Stimulated activated naive CD4-positive, alpha-beta T cell treated with Interleukin-2 at 50 U/mL for 16 hours (primary cell): ENCODE results near the gene SFTPD.
"Not testable (repeated sequence)": the region's sequence is repeated elsewhere in the genome, so short reads cannot be mapped to it uniquely, and the experiment has no call there.

Experiments used
- DNase-seq: peaks from one replicate; lab custom pipeline; 2025; lab: John Stamatoyannopoulos, UW

SFTPD gene

GRCh38 chr10:79948976-79949722 lies at the start of gene SFTPD:
Gene SFTPD, minus strand, starts transcription at chr10:79949105. Its CDS starts 2,446 bp downstream, at chr10:79946659.
- no peak for DNase-seq

- no peak for DNase-seq
Observed at GRCh38 chr10:79995979-79996634, 47.2 kb upstream of the SFTPD start.

GRCh38 chr10:79994556-79994955 lies 45.7 kb upstream of the SFTPD start:
- no peak for DNase-seq

GRCh38 chr10:79988199-79988598 lies 39.3 kb upstream of the SFTPD start:
- not testable (repeated sequence) for DNase-seq

GRCh38 chr10:79986661-79987060 lies 37.8 kb upstream of the SFTPD start:
- not testable (repeated sequence) for DNase-seq

GRCh38 chr10:79985481-79986072 lies 36.7 kb upstream of the SFTPD start:
- no peak for DNase-seq

- no peak for DNase-seq
Observed at GRCh38 chr10:79984851-79985250, 35.9 kb upstream of the SFTPD start.

GRCh38 chr10:79983286-79983909 lies 34.5 kb upstream of the SFTPD start:
- DNase-seq = no peak

GRCh38 chr10:79982861-79983260 lies 34.0 kb upstream of the SFTPD start:
- DNase-seq = no peak

GRCh38 chr10:79982362-79982800 lies 33.5 kb upstream of the SFTPD start:
- DNase-seq = no peak

- DNase-seq = no peak
Observed at GRCh38 chr10:79981450-79982361, 32.8 kb upstream of the SFTPD start.

GRCh38 chr10:79980711-79981110 lies 31.8 kb upstream of the SFTPD start:
- DNase-seq = no peak

- no peak for DNase-seq
Observed at GRCh38 chr10:79979976-79980687, 31.2 kb upstream of the SFTPD start.

- no peak for DNase-seq
Observed at GRCh38 chr10:79979310-79979975, 30.5 kb upstream of the SFTPD start.

GRCh38 chr10:79976999-79977398 lies 28.1 kb upstream of the SFTPD start:
- DNase-seq = no peak

GRCh38 chr10:79970062-79970461 lies 21.2 kb upstream of the SFTPD start:
- DNase-seq = no peak

- no peak for DNase-seq
Observed at GRCh38 chr10:79947787-79948424, 999 bp downstream of the SFTPD start.

GRCh38 chr10:79947083-79947415 lies 1.9 kb downstream of the SFTPD start:
- no peak for DNase-seq

- DNase-seq = no peak
Observed at GRCh38 chr10:79946271-79947082, 2.4 kb downstream of the SFTPD start.
